HEK293 (cell line): ENCODE measurements around the gene PYY.

Source experiments
- KLF10 ChIP-seq: fragments of 450-650 bp; IDR thresholded peaks from 2 replicates; pipeline ENCODE4 v1.5.1; 2018; ENCODE audit warnings: missing biosample characterization, mild to moderate bottlenecking, missing genetic modification characterization
- SP2 ChIP-seq: fragments of 450-650 bp; formaldehyde crosslinking; IDR thresholded peaks from 2 replicates; pipeline ENCODE4 v1.5.1; 2016; ENCODE audit warnings: missing biosample characterization, missing genetic modification characterization
- WT1 ChIP-seq: fragments of 450-650 bp; formaldehyde crosslinking; IDR thresholded peaks from 2 replicates; pipeline ENCODE4 v1.5.1; 2016; ENCODE audit warnings: missing biosample characterization, missing genetic modification characterization
- ZNF121 ChIP-seq: fragments of 450-650 bp; formaldehyde crosslinking; IDR thresholded peaks from 2 replicates; pipeline ENCODE4 v1.5.1; 2016; ENCODE audit warnings: missing biosample characterization, missing genetic modification characterization
- ZNF23 ChIP-seq: fragments of 450-650 bp; formaldehyde crosslinking; IDR thresholded peaks from 2 replicates; pipeline ENCODE4 v1.5.1; 2016; ENCODE audit warnings: missing biosample characterization, missing genetic modification characterization, borderline replicate concordance
- ZNF24 ChIP-seq: fragments of 450-650 bp; formaldehyde crosslinking; IDR thresholded peaks from 2 replicates; pipeline ENCODE4 v1.5.1; 2016; ENCODE audit warnings: missing biosample characterization, missing genetic modification characterization
- ZNF292 ChIP-seq: fragments of 450-650 bp; formaldehyde crosslinking; IDR thresholded peaks from 2 replicates; pipeline ENCODE4 v1.5.1; 2016; ENCODE audit warnings: low read depth, missing biosample characterization, missing genetic modification characterization, borderline replicate concordance
- ZNF423 ChIP-seq: fragments of 450-650 bp; formaldehyde crosslinking; IDR thresholded peaks from 2 replicates; pipeline ENCODE4 v1.5.1; 2016; ENCODE audit warnings: missing biosample characterization, missing genetic modification characterization
- ZNF48 ChIP-seq: fragments of 450-650 bp; formaldehyde crosslinking; IDR thresholded peaks from 2 replicates; pipeline ENCODE4 v1.5.1; 2016; ENCODE audit warnings: missing biosample characterization, missing genetic modification characterization
- ZNF555 ChIP-seq: fragments of 450-650 bp; formaldehyde crosslinking; conservative IDR thresholded peaks from 2 replicates; pipeline ENCODE4 v1.5.1; 2017; ENCODE audit warnings: missing biosample characterization, mild to moderate bottlenecking, missing genetic modification characterization, inconsistent platforms
- ZNF561 ChIP-seq: fragments of 450-650 bp; IDR thresholded peaks from 2 replicates; pipeline ENCODE4 v1.5.1; 2018; ENCODE audit warnings: missing biosample characterization, missing genetic modification characterization, borderline replicate concordance
- ZNF585B ChIP-seq: fragments of 450-650 bp; formaldehyde crosslinking; IDR thresholded peaks from 2 replicates; pipeline ENCODE4 v1.5.1; 2016; ENCODE audit warnings: missing biosample characterization, missing genetic modification characterization
- ZNF677 ChIP-seq: fragments of 450-650 bp; IDR thresholded peaks from 2 replicates; pipeline ENCODE4 v1.5.0; 2018; ENCODE audit warnings: missing biosample characterization, mild to moderate bottlenecking, missing genetic modification characterization, moderate library complexity
- ZNF768 ChIP-seq: fragments of 450-650 bp; formaldehyde crosslinking; IDR thresholded peaks from 2 replicates; pipeline ENCODE4 v1.5.1; 2018; ENCODE audit warnings: missing biosample characterization, mild to moderate bottlenecking, missing genetic modification characterization
- ZNF792 ChIP-seq: fragments of 450-650 bp; formaldehyde crosslinking; IDR thresholded peaks from 2 replicates; pipeline ENCODE4 v1.5.1; 2016; ENCODE audit warnings: missing biosample characterization, missing genetic modification characterization
- TF ChIP-seq, protein P1 (sequence below): fragments of 450-650 bp; formaldehyde crosslinking; IDR thresholded peaks from 2 replicates; pipeline ENCODE4 v1.5.1; 2016; ENCODE audit warnings: missing biosample characterization, missing genetic modification characterization
- TF ChIP-seq, protein P2 (sequence below): fragments of 450-650 bp; formaldehyde crosslinking; IDR thresholded peaks from 2 replicates; pipeline ENCODE4 v1.5.1; 2016; ENCODE audit warnings: missing biosample characterization, missing genetic modification characterization
- TF ChIP-seq, protein P3 (sequence below): fragments of 450-650 bp; formaldehyde crosslinking; IDR thresholded peaks from 2 replicates; pipeline ENCODE4 v1.5.1; 2016; ENCODE audit warnings: missing biosample characterization, missing genetic modification characterization, low read depth
- TF ChIP-seq, protein P4 (sequence below): fragments of 450-650 bp; formaldehyde crosslinking; IDR thresholded peaks from 2 replicates; pipeline ENCODE4 v1.5.1; 2016; ENCODE audit warnings: missing biosample characterization, missing genetic modification characterization
- TF ChIP-seq, protein P5 (sequence below): fragments of 450-650 bp; formaldehyde crosslinking; IDR thresholded peaks from 2 replicates; pipeline ENCODE4 v1.5.1; 2016; ENCODE audit warnings: missing biosample characterization, missing genetic modification characterization
- TF ChIP-seq, protein P6 (sequence below): fragments of 450-650 bp; formaldehyde crosslinking; IDR thresholded peaks from 2 replicates; pipeline ENCODE4 v1.5.1; 2016; ENCODE audit warnings: missing biosample characterization, missing genetic modification characterization
- TF ChIP-seq, protein P7 (sequence below): fragments of 450-650 bp; formaldehyde crosslinking; IDR thresholded peaks from 2 replicates; pipeline ENCODE4 v1.5.1; 2016; ENCODE audit warnings: missing biosample characterization, missing genetic modification characterization
- TF ChIP-seq, protein P8 (sequence below): fragments of 450-650 bp; formaldehyde crosslinking; IDR thresholded peaks from 2 replicates; pipeline ENCODE4 v1.5.1; 2016; ENCODE audit warnings: missing biosample characterization, missing genetic modification characterization

PYY gene

DNA sequence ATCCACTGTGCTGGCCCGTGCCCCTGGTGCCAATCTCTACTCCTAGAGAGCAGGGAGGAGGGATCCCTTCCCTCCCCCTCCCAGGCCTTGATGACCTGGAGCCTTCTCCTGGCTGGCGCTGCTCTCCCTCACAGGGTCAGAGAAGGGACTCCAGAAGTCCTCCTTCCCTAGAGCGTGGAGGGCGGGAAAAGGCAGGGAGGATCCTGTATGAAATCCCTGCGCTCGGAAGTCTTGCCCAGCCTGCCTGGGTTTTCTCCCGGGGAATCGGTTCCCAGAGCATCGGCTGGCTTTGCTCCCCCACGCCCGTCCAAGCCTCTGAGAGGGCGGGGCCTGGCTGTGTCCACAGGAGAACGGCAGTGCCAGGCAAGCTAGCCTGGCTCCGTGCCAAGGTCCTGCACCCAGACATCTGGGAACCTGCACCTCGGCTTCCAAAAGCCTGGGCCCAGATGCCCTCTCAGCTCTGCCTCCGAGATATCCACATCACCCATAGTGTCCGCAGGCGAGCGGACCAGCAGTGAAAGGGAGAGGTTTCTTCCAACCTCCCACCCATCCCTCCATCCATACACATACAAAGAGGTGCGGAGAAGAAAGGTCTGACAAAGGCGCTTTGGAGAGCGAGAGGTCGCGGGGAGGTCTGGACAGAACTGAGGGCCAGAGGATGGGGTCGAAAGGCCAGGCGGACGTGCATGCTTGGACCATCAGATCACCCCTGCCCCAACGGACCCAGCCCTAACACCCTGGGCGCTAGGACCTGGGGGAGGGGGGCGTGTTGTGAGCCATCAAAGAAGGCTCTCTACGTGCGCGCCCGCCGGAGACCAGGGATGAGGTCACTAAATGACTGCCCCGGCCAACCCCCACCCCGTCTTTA is 47.5 kb downstream of the PYY start (continued):
- TF ChIP-seq, protein P1, sequence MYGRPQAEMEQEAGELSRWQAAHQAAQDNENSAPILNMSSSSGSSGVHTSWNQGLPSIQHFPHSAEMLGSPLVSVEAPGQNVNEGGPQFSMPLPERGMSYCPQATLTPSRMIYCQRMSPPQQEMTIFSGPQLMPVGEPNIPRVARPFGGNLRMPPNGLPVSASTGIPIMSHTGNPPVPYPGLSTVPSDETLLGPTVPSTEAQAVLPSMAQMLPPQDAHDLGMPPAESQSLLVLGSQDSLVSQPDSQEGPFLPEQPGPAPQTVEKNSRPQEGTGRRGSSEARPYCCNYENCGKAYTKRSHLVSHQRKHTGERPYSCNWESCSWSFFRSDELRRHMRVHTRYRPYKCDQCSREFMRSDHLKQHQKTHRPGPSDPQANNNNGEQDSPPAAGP: peak; percentile 64
- TF ChIP-seq ZNF768 (tag by site-specific recombination) (no peak), ZNF24 (tag by site-specific recombination) (no peak; the same call in 1 of the 2 replicates), ZNF585B (tag by site-specific recombination) (no peak), ZNF792 (tag by site-specific recombination) (no peak), ZNF292 (tag by site-specific recombination) (no peak), KLF10 (tag by site-specific recombination) (peak; percentile 85), ZNF561 (tag by site-specific recombination) (no peak), WT1 (tag by site-specific recombination) (0 out of 2 replicates have a peak, but pooled peaks have one; percentile 15), ZNF48 (no peak), ZNF23 (tag by site-specific recombination) (no peak), ZNF555 (tag by site-specific recombination) (no peak), ZNF121 (no peak), SP2 (no peak; the same call in none of the 2 replicates), ZNF677 (no peak), ZNF423 (tag by site-specific recombination) (no peak; the same call in 1 of the 2 replicates)
- TF ChIP-seq, protein P2, sequence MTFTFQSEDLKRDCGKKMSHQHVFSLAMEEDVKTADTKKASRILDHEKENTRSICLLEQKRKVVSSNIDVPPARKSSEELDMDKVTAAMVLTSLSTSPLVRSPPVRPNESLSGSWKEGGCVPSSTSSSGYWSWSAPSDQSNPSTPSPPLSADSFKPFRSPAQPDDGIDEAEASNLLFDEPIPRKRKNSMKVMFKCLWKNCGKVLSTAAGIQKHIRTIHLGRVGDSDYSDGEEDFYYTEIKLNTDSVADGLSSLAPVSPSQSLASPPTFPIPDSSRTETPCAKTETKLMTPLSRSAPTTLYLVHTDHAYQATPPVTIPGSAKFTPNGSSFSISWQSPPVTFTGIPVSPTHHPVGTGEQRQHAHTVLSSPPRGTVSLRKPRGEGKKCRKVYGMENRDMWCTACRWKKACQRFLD (tag by site-specific recombination): no peak
- TF ChIP-seq, protein P3, sequence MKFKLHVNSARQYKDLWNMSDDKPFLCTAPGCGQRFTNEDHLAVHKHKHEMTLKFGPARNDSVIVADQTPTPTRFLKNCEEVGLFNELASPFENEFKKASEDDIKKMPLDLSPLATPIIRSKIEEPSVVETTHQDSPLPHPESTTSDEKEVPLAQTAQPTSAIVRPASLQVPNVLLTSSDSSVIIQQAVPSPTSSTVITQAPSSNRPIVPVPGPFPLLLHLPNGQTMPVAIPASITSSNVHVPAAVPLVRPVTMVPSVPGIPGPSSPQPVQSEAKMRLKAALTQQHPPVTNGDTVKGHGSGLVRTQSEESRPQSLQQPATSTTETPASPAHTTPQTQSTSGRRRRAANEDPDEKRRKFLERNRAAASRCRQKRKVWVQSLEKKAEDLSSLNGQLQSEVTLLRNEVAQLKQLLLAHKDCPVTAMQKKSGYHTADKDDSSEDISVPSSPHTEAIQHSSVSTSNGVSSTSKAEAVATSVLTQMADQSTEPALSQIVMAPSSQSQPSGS (tag by site-specific recombination): peak; percentile 87
- TF ChIP-seq, protein P4, sequence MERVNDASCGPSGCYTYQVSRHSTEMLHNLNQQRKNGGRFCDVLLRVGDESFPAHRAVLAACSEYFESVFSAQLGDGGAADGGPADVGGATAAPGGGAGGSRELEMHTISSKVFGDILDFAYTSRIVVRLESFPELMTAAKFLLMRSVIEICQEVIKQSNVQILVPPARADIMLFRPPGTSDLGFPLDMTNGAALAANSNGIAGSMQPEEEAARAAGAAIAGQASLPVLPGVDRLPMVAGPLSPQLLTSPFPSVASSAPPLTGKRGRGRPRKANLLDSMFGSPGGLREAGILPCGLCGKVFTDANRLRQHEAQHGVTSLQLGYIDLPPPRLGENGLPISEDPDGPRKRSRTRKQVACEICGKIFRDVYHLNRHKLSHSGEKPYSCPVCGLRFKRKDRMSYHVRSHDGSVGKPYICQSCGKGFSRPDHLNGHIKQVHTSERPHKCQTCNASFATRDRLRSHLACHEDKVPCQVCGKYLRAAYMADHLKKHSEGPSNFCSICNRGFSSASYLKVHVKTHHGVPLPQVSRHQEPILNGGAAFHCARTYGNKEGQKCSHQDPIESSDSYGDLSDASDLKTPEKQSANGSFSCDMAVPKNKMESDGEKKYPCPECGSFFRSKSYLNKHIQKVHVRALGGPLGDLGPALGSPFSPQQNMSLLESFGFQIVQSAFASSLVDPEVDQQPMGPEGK (tag by site-specific recombination): no peak
- TF ChIP-seq, protein P5, sequence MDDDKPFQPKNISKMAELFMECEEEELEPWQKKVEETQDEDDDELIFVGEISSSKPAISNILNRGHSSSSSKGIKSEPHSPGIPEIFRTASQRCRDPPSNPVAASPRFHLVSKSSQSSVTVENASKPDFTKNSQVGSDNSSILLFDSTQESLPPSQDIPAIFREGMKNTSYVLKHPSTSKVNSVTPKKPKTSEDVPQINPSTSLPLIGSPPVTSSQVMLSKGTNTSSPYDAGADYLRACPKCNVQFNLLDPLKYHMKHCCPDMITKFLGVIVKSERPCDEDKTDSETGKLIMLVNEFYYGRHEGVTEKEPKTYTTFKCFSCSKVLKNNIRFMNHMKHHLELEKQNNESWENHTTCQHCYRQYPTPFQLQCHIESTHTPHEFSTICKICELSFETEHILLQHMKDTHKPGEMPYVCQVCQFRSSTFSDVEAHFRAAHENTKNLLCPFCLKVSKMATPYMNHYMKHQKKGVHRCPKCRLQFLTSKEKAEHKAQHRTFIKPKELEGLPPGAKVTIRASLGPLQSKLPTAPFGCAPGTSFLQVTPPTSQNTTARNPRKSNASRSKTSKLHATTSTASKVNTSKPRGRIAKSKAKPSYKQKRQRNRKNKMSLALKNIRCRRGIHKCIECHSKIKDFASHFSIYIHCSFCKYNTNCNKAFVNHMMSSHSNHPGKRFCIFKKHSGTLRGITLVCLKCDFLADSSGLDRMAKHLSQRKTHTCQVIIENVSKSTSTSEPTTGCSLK: no peak
- TF ChIP-seq, protein P6, sequence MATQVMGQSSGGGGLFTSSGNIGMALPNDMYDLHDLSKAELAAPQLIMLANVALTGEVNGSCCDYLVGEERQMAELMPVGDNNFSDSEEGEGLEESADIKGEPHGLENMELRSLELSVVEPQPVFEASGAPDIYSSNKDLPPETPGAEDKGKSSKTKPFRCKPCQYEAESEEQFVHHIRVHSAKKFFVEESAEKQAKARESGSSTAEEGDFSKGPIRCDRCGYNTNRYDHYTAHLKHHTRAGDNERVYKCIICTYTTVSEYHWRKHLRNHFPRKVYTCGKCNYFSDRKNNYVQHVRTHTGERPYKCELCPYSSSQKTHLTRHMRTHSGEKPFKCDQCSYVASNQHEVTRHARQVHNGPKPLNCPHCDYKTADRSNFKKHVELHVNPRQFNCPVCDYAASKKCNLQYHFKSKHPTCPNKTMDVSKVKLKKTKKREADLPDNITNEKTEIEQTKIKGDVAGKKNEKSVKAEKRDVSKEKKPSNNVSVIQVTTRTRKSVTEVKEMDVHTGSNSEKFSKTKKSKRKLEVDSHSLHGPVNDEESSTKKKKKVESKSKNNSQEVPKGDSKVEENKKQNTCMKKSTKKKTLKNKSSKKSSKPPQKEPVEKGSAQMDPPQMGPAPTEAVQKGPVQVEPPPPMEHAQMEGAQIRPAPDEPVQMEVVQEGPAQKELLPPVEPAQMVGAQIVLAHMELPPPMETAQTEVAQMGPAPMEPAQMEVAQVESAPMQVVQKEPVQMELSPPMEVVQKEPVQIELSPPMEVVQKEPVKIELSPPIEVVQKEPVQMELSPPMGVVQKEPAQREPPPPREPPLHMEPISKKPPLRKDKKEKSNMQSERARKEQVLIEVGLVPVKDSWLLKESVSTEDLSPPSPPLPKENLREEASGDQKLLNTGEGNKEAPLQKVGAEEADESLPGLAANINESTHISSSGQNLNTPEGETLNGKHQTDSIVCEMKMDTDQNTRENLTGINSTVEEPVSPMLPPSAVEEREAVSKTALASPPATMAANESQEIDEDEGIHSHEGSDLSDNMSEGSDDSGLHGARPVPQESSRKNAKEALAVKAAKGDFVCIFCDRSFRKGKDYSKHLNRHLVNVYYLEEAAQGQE (tag by site-specific recombination): no peak
- TF ChIP-seq, protein P7, sequence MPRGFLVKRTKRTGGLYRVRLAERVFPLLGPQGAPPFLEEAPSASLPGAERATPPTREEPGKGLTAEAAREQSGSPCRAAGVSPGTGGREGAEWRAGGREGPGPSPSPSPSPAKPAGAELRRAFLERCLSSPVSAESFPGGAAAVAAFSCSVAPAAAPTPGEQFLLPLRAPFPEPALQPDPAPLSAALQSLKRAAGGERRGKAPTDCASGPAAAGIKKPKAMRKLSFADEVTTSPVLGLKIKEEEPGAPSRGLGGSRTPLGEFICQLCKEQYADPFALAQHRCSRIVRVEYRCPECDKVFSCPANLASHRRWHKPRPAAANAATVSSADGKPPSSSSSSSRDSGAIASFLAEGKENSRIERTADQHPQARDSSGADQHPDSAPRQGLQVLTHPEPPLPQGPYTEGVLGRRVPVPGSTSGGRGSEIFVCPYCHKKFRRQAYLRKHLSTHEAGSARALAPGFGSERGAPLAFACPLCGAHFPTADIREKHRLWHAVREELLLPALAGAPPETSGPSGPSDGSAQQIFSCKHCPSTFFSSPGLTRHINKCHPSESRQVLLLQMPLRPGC: 0 out of 2 replicates have a peak, but pooled peaks have one; percentile 23
- TF ChIP-seq, protein P8, sequence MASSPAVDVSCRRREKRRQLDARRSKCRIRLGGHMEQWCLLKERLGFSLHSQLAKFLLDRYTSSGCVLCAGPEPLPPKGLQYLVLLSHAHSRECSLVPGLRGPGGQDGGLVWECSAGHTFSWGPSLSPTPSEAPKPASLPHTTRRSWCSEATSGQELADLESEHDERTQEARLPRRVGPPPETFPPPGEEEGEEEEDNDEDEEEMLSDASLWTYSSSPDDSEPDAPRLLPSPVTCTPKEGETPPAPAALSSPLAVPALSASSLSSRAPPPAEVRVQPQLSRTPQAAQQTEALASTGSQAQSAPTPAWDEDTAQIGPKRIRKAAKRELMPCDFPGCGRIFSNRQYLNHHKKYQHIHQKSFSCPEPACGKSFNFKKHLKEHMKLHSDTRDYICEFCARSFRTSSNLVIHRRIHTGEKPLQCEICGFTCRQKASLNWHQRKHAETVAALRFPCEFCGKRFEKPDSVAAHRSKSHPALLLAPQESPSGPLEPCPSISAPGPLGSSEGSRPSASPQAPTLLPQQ (tag by site-specific recombination): peak; percentile 98
